ENCODE data around the gene SLC4A7.
"Not testable (repeated sequence)": the region's sequence is repeated elsewhere in the genome, so short reads cannot be mapped to it uniquely, and the experiment has no call there.

Gene SLC4A7

GRCh38 chr3:27360113-27361078, 123.8 kb downstream of the SLC4A7 start:
- no peak for DNase-seq (ENCODE audit: low spot score)

DNA sequence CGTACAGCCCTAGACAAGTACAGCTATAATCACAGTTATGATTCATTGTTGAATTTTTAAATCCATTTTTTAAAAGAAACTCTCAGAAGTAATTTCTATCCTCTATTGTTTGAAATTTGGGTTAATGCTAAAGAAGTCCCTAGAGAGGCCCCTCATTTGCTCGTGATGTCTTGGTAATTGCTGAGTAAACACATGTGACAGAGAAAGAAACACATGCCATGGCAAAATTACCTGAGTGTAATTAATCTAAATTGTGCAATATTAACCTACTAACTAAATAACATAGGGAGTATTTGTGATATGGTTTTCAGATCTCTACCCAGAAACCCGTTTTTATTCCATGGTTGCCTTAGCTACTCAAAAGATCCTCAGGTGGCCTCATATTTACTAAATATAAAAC, 125.8 kb downstream of the SLC4A7 start:
- no peak for DNase-seq (ENCODE audit: low spot score)

- DNase-seq (ENCODE audit: low spot score) = peak; percentile 40
Measured at GRCh38 chr3:27357665-27358258, 126.4 kb downstream of the SLC4A7 start.

DNA sequence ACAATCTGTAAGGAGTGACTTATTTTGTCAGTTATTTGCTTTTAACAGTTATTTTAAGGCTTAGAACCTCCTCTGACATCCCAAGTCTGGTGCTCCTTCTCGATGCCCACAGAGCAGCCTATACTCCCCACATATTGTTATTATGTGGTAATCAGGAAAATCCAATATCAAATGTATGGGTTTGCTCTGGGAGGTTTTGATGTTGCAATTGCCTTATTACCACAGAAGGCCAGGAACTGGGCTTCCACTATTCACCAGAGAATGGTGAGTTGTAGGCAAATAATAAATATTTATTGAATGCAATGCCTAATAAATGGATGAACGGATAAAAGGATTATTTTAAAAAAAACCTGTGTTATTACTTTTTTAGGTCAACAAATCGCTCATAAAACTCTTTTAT, 127.2 kb downstream of the SLC4A7 start:
- no peak for DNase-seq (ENCODE audit: low spot score)

GRCh38 chr3:27354588-27355203, 129.5 kb downstream of the SLC4A7 start:
- DNase-seq (ENCODE audit: low spot score) = no peak

GRCh38 chr3:27354161-27354560, 130.0 kb downstream of the SLC4A7 start:
- DNase-seq (ENCODE audit: low spot score) = no peak

- no peak for DNase-seq (ENCODE audit: low spot score)
Measured at GRCh38 chr3:27353221-27353620, 131.0 kb downstream of the SLC4A7 start.

- no peak for DNase-seq (ENCODE audit: low spot score)
Measured at GRCh38 chr3:27352047-27352446, 132.1 kb downstream of the SLC4A7 start.

- no peak for DNase-seq (ENCODE audit: low spot score)
Measured at GRCh38 chr3:27349832-27350231, 134.4 kb downstream of the SLC4A7 start.

- no peak for DNase-seq (ENCODE audit: low spot score)
Measured at GRCh38 chr3:27345959-27346865, 138.0 kb downstream of the SLC4A7 start.

DNA sequence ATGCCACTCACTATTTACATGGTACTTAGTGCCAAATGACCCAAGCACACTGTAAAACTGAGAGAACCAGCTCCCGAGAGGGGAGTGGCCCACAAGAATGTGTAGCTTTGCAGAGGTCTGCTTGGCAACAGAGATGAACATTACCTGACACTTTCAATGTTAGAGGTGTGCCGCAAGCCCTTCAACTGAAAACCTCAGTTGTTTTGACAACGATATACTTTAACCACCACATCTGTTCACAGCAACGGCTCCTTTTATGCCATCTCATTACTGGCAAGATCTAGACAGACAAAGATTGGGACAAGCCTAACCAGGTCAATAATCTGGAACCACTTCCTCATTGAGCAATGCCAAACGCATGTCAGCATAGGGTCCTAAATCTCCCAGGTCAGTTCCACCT, 138.7 kb downstream of the SLC4A7 start:
- DNase-seq (ENCODE audit: low spot score) = no peak

DNA sequence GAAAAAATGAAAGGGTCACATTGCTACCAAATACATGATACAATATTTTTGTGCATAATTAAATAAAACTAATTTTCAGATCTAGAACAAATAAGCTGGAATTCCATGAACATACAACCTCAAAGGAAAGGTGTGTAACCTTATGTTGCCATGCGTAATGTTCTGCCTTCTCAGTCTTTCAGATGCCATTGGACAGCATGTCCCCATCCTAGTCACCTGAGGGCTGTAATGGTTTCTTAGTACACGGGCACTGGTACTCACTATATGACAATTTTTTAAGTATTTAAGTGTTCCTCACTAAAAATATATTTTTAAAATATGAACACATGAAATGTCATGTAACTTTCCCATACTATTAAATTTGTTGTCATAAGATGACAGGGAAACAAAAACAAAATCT, 139.1 kb downstream of the SLC4A7 start:
- no peak for DNase-seq (ENCODE audit: low spot score)

GRCh38 chr3:27344192-27344591, 140.0 kb downstream of the SLC4A7 start:
- no peak for DNase-seq (ENCODE audit: low spot score)

DNA sequence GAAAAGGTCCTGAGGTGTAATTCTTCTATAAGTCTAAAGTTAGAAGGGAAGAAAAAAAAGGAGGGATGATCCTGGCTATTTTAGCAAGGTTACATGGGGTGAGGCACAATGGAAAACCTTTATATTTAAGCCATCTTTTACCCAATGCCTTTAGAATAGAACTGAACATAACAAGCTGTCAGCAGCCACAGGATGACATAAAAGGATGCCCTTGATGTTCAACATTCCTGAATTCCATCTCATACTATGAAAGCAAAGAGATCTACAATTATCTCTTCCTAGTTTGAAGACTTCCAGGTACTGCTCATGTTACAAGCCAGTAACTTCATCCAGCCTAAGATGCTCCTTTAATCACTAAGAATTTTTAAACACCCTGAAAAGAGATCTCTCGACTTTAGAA, 141.9 kb downstream of the SLC4A7 start:
- DNase-seq (ENCODE audit: low spot score) = no peak

- no peak for DNase-seq (ENCODE audit: low spot score)
Measured at GRCh38 chr3:27340534-27340933, 143.7 kb downstream of the SLC4A7 start.

DNA sequence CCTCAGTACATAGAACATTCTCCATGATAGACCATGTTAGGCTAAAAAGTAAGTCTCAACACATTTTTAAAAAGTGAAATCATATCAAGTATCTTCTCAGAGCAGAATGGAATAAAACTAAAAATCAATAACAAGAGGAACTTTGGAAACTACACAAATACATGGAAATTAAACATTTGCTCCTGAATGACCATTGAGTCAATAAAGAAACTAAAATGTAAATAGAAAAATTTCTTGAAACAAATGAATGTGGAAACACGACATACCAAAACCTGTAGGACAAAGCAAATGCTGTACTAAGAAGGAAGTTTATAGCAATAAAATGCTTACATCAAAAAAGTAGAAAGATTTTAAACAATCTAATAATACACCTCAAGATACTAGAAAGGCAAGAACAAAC, 148.6 kb downstream of the SLC4A7 start:
- DNase-seq (ENCODE audit: low spot score) = no peak

- DNase-seq (ENCODE audit: low spot score) = no peak
Measured at GRCh38 chr3:27333843-27334242, 150.3 kb downstream of the SLC4A7 start.

GRCh38 chr3:27328982-27329762, 155.0 kb downstream of the SLC4A7 start:
- DNase-seq (ENCODE audit: low spot score) = not testable (repeated sequence)

- DNase-seq (ENCODE audit: low spot score) = peak; percentile 75
Measured at GRCh38 chr3:27326629-27327545, 157.3 kb downstream of the SLC4A7 start.

DNA sequence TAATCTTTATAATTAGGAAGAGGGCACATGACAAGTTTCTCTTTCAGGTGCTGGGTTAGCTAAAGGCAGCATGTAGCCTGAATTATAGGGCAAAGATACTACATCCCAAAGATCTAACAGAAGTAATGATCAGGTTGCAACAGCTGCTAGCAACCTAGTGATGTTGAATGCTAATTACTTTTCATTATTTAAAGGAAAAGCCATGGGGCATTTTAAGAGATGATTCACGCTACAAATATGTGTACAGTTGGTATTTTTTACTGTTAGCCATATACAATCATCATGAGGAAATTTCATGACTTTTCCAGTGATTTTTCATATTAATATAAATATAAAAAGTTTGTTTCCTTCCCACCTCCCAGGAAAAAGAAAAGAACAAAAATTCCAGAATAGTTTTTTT, 158.0 kb downstream of the SLC4A7 start:
- peak; percentile 20 for DNase-seq (ENCODE audit: low spot score)

All from AG08396 (cell line).